Activated CD4-positive, alpha-beta T cell treated with anti-CD3 and anti-CD28 coated beads, Interleukin-2, amount 50 U/mL, for 16 hours (primary cell): ENCODE measurements around the gene C22orf39.

Experiments
- DNase-seq: peaks from one replicate; pipeline ENCODE4 v3.0.0-alpha.2; 2020

The C22orf39 gene

DNA sequence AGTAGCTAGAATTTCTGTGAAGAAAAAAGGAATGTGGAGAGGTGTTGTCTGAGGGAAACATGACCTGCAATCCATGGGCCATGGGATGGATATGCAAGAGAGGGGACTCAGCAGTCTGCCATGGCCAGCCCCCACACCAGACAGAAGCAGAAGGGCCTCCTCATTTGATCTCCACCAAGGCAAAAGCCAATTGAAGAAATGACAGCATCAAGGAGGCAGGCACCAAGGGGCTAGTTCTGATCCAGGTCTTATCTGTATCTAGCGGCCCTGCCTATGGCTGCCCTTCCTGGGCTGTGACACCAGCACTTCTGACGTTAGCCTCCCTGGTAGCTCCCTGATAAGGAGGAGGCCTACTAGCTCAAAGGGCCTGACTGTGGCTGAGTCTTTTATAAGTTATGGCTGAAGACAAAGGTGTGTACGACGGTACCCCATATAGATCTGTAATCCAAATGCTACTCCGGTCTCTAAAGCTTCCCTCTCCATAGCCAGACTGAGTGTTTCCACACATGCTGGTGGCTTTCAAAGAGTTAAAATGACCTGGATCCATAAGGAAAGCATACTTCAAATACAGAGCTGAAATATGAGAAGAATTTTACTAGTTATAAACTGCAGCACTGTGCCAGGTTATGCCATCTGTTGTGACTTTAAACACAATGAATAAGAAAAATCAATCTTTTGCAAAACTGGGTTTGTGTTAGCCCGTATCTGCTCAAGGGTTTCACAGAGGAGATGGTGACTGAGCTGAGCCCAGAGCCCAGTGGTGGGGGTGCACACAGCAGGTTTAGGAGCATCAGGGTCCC is 50.4 kb downstream of the C22orf39 start:
- no peak for DNase-seq

- no peak for DNase-seq
Measured at GRCh38 chr22:19396561-19396933, 51.0 kb downstream of the C22orf39 start.

DNA sequence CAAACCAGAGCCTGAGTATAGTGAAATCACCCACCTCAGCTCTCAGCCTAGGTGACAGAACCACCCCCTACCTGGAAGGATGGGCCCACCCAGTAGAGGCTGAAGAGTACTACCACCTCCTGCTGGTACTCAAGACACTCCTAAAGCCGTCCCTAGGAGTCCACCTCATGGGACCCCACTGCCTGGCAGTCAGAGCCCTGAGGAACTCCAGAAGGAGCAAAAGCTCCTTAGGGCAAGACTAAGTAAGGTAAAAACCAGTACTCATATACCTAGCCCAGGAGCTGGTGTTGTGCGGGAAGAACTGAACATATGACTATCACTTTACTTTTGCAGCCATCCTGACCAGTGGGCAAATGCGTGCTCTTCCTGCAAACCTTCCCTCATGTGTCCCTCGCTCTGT is 52.2 kb downstream of the C22orf39 start:
- no peak for DNase-seq

- no peak for DNase-seq
Measured at GRCh38 chr22:19394274-19395050, 53.0 kb downstream of the C22orf39 start.

GRCh38 chr22:19393704-19394103 is 53.8 kb downstream of the C22orf39 start:
- DNase-seq = no peak
